Endothelial cell of umbilical vein (primary cell): ENCODE measurements around the gene PNKP. TPM values are rescaled to one million over a fixed set of nuclear protein-coding genes. Genes with fewer than 3 reads are reported as not detected.

Source experiments
- BruUV-seq: library from RNA; stranded (reverse); fragments of 400-500 nt; replicated peaks from 2 replicates; lab custom pipeline; 2021; lab: Mats Ljungman, UMichigan
- CTCF ChIA-PET: fragments of 300-600, 350-600 bp; sonication (Branson Sonifier 250); formaldehyde crosslinking; loops from one replicate; lab custom pipeline; 2021; ENCODE audit warnings: antibody characterized with exemption, inconsistent platforms; lab: Charles Lee
- POLR2A ChIA-PET: fragments of 300-600, 350-600 bp; sonication (Branson Sonifier 250); formaldehyde crosslinking; loops from one replicate; lab custom pipeline; 2021; ENCODE audit warnings: antibody characterized with exemption, inconsistent platforms; lab: Charles Lee
- DNase-seq: peaks from one replicate; pipeline ENCODE4 v3.0.0-alpha.2; 2011; ENCODE audit warnings: low read depth, low spot score
- FAIRE-seq: peaks from 2 replicates; lab custom pipeline; 2011; peaks lifted over from hg19 to GRCh38; lab: Jason Lieb, UNC
- H2AFZ ChIP-seq: 2 replicates; pipeline ENCODE4 v1.6.0; 2012; ENCODE audit warnings: low read depth, low read length, control low read depth, inconsistent platforms
- H3K27ac ChIP-seq: 2 replicates; pipeline ENCODE4 v1.5.1; 2011; ENCODE audit warnings: low read depth, mild to moderate bottlenecking, control low read depth, low read length, moderate library complexity; ENCODE audit not compliant: insufficient read depth
- H3K27me3 ChIP-seq, 2 experiments: 2 replicates each; pipeline versions ENCODE4 v1.6.0 to v1.6.1; 2011; ENCODE audit warnings: low read length in 2 of 2, mixed read lengths in 1 of 2; ENCODE audit not compliant: control insufficient read depth in 2 of 2, insufficient read depth in 2 of 2
- H3K36me3 ChIP-seq, 2 experiments: 2 replicates in 1 of 2; 3 replicates in 1 of 2; pipeline ENCODE4 v1.5.1; 2011; ENCODE audit warnings: low read length in 2 of 2, mild to moderate bottlenecking in 1 of 2, moderate library complexity in 1 of 2; ENCODE audit not compliant: control insufficient read depth in 2 of 2, insufficient read depth in 2 of 2; ENCODE audit errors: extremely low read depth in 1 of 2
- H3K4me1 ChIP-seq: 3 replicates; pipeline ENCODE4 v1.5.1; 2011; ENCODE audit warnings: mild to moderate bottlenecking, low read length; ENCODE audit not compliant: control insufficient read depth, insufficient read depth; ENCODE audit errors: extremely low read depth
- H3K4me2 ChIP-seq: 2 replicates; pipeline ENCODE4 v1.6.1; 2011; ENCODE audit warnings: low read length, control low read depth, mixed read lengths; ENCODE audit not compliant: insufficient read depth
- H3K4me3 ChIP-seq, 3 experiments: fragments of 200-600 bp in 1 of 3; sonication (generic), shearing (Covaris generic) in 1 of 3; replicated peaks in 1 of 3; 2 replicates each; pipeline ENCODE4 v1.5.1; 2011 to 2016; ENCODE audit warnings: control low read depth in 3 of 3, low read length in 3 of 3, mild to moderate bottlenecking in 2 of 3, inconsistent platforms in 1 of 3, low read depth in 1 of 3, moderate library complexity in 1 of 3; ENCODE audit not compliant: insufficient read depth in 1 of 3
- H3K79me2 ChIP-seq: 2 replicates; pipeline ENCODE4 v1.6.0; 2012; ENCODE audit warnings: low read length, inconsistent platforms; ENCODE audit not compliant: control insufficient read depth, insufficient read depth
- H3K9ac ChIP-seq: replicated peaks from 2 replicates; pipeline ENCODE3; 2011; ENCODE audit warnings: low read length, control low read depth; ENCODE audit not compliant: insufficient read depth; ENCODE audit errors: extremely low read depth
- H3K9me1 ChIP-seq: replicated peaks from 3 replicates; pipeline ENCODE4 v1.6.0; 2011; ENCODE audit warnings: mild to moderate bottlenecking, low read length; ENCODE audit not compliant: control insufficient read depth, insufficient read depth; ENCODE audit errors: extremely low read depth
- H3K9me3 ChIP-seq: replicated peaks from 2 replicates; pipeline ENCODE4 v1.5.1; 2012; ENCODE audit warnings: low read length, inconsistent platforms; ENCODE audit not compliant: control insufficient read depth, insufficient read depth
- H4K20me1 ChIP-seq: replicated peaks from 2 replicates; pipeline ENCODE3; 2011; ENCODE audit warnings: mild to moderate bottlenecking, low read length; ENCODE audit not compliant: control insufficient read depth, insufficient read depth; ENCODE audit errors: extremely low read depth
- EZH2 ChIP-seq: IDR thresholded peaks from 2 replicates; pipeline ENCODE4 v1.6.1; 2012; ENCODE audit warnings: borderline replicate concordance, low read depth, mild to moderate bottlenecking, moderate library complexity, low read length, inconsistent platforms; ENCODE audit not compliant: severe bottlenecking
- FOS ChIP-seq: IDR thresholded peaks from 2 replicates; pipeline ENCODE4 v1.6.1; 2011; ENCODE audit warnings: mild to moderate bottlenecking, low read length, moderate library complexity, borderline replicate concordance; ENCODE audit not compliant: insufficient read depth
- GATA2 ChIP-seq: IDR thresholded peaks from 2 replicates; pipeline ENCODE4 v1.7.0; 2011; ENCODE audit warnings: low read depth, mild to moderate bottlenecking, moderate library complexity, mixed read lengths, low read length; ENCODE audit not compliant: insufficient read length, insufficient read depth
- JUN ChIP-seq: IDR thresholded peaks from 2 replicates; pipeline ENCODE4 v1.6.1; 2011; ENCODE audit warnings: borderline replicate concordance, low read depth; ENCODE audit not compliant: insufficient read length, insufficient read depth
- MYC ChIP-seq: IDR thresholded peaks from one replicate; pipeline ENCODE4 v1.6.1; 2011; ENCODE audit warnings: mild to moderate bottlenecking, low read depth, low read length
- POLR2A ChIP-seq: IDR thresholded peaks from 2 replicates; pipeline ENCODE4 v1.6.1; 2012; ENCODE audit warnings: low read depth, mild to moderate bottlenecking, control low read depth, low read length
- POLR2AphosphoS5 ChIP-seq: IDR thresholded peaks from 2 replicates; pipeline ENCODE4 v1.6.1; 2012; ENCODE audit warnings: low read depth, mild to moderate bottlenecking, control low read depth, low read length, moderate library complexity; ENCODE audit not compliant: insufficient read depth
- dilution Hi-C: fragments of 300-500 bp; cut with MboI; formaldehyde crosslinking; loops from one replicate; pipeline ENCODE4 v1.15.0; 2019; ENCODE audit warnings: low sequenced_read_pairs; ENCODE audit not compliant: extremely low pct_ligation_motif_present
- intact Hi-C: fragments of 100-400 bp; cut with micrococcal nuclease; formaldehyde crosslinking; loops from one replicate; pipeline ENCODE4 v1.10.0; 2022
- polyA plus RNA-seq, 4 experiments: library from polyadenylated mRNA; depleted of rRNA in 3 of 4; stranded (reverse) in 3 of 4; unstranded in 1 of 4; fragments of >200 nt; gene quantifications; 2 replicates each; pipeline versions ENCODE4 v1.2.1 to v1.2.3, GENCODE V29; 2011 to 2012; ENCODE audit warnings: missing spikeins in 1 of 4
- total RNA-seq: library from RNA; stranded (reverse); gene quantifications from 2 replicates; pipeline ENCODE4 v1.2.3, GENCODE V29; 2021
- TF ChIP-seq, protein P1 (sequence below), 2 donors: IDR thresholded peaks; 1 replicate in 1 of 2; 2 replicates in 1 of 2; pipeline ENCODE4 v1.5.1; 2011; ENCODE audit warnings: low read length in 2 of 2, mild to moderate bottlenecking in 2 of 2, moderate library complexity in 2 of 2, control low read depth in 1 of 2, inconsistent platforms in 1 of 2, low read depth in 1 of 2; ENCODE audit not compliant: insufficient read depth in 1 of 2; ENCODE audit errors: extremely low read depth in 1 of 2
- TF ChIP-seq, protein P2 (sequence below): IDR thresholded peaks from 2 replicates; pipeline ENCODE4 v1.6.1; 2011; ENCODE audit not compliant: insufficient read depth, insufficient read length

The PNKP gene
- total and polyA plus RNA-seq, 2 donors (not counting 3 experiments of a cell fraction or from before 2014, with no cell fraction given): 39.4 to 112 TPM

DNA sequence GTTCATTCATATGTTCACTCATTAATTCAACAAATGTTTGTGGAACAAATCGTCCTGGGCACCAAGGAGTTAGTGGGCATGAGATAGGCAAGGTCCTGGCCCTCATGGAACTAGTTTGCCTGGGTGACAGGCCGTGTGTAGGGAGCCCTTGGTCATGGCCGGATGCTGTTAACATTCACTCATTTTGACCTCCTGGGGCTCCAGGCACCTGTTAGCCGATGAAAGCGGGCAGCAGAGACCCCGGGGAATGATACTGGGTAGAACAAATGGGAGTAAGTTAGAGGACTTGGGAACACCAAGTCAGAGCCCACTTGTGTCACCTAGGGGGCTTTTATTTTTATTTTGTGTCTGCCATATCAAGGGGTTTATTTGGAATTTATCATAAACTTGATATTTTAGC lies 42.7 kb downstream of the PNKP start:
- no peak overlapping the region for H3K9ac ChIP-seq
- H3K4me1 ChIP-seq: no peaks in the 10 kb centered on the region
- H3K4me3 ChIP-seq: no peak overlapping the region
- BruUV-seq: no TSS peak
- H3K9me3 ChIP-seq: no peaks in the 10 kb centered on the region
- intact Hi-C loops (no loop called here), dilution Hi-C loops (no loop called here)
- no peaks in the 10 kb centered on the region for H4K20me1 ChIP-seq
- TF ChIP-seq FOS (no peak), POLR2AphosphoS5 (no peak), MYC (no peak), GATA2 (no peak), EZH2 (no peak), POLR2A (no peak), JUN (no peak)
- TF ChIP-seq, protein P1, sequence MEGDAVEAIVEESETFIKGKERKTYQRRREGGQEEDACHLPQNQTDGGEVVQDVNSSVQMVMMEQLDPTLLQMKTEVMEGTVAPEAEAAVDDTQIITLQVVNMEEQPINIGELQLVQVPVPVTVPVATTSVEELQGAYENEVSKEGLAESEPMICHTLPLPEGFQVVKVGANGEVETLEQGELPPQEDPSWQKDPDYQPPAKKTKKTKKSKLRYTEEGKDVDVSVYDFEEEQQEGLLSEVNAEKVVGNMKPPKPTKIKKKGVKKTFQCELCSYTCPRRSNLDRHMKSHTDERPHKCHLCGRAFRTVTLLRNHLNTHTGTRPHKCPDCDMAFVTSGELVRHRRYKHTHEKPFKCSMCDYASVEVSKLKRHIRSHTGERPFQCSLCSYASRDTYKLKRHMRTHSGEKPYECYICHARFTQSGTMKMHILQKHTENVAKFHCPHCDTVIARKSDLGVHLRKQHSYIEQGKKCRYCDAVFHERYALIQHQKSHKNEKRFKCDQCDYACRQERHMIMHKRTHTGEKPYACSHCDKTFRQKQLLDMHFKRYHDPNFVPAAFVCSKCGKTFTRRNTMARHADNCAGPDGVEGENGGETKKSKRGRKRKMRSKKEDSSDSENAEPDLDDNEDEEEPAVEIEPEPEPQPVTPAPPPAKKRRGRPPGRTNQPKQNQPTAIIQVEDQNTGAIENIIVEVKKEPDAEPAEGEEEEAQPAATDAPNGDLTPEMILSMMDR (IDR thresholded peaks at IDR 0.05; ENCODE audit: extremely low read depth in 1 of 2, insufficient read depth in 1 of 2, low read depth in 1 of 2, low read length in 2 of 2): no peak
- TF ChIP-seq, protein P2, sequence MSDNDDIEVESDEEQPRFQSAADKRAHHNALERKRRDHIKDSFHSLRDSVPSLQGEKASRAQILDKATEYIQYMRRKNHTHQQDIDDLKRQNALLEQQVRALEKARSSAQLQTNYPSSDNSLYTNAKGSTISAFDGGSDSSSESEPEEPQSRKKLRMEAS: no peak
- ChIA-PET POLR2A (no interaction called here), CTCF (no interaction called here)
- H3K4me2 ChIP-seq: no peak overlapping the region
- H3K9me1 ChIP-seq: no peaks in the 10 kb centered on the region
- FAIRE-seq: no peak
- no peak for DNase-seq
- H2AFZ ChIP-seq: no peak overlapping the region
- no peak overlapping the region for H3K27ac ChIP-seq
- peaks cover 10% of the 10 kb centered on the region for H3K79me2 ChIP-seq
- H3K27me3 ChIP-seq: no peaks in the 10 kb centered on the region
- H3K36me3 ChIP-seq: peaks cover 0 to 24% of the 10 kb centered on the region in 2 experiments
